Pancreas (tissue), 10 donors: Measurements from ENCODE around the gene MTARC2. TPM values are rescaled to one million over a fixed set of nuclear protein-coding genes. Genes with fewer than 3 reads are reported as not detected.

Experiments used
- ATAC-seq, 4 donors: fragments of 200-7000 bp; cut with Tn5 transposase; one replicate each; pipeline versions ENCODE4 v1.8.0 to v1.9.1; 2020; ENCODE audit warnings: mild to moderate bottlenecking in 4 of 4, moderate library complexity in 4 of 4
- DNase-seq, 6 donors: peaks; one replicate each; pipeline ENCODE4 v3.0.0-alpha.2; 2020
- FAIRE-seq: peaks from 2 replicates; lab custom pipeline; 2012; peaks lifted over from hg19 to GRCh38; lab: Jason Lieb, UNC
- H3K27ac ChIP-seq, 4 donors: fragments of 200-600 bp; sonication (generic); 1 replicate in 3 of 4; 2 replicates in 1 of 4; pipeline versions ENCODE4 v1.5.0 to v1.8.0; 2020
- H3K27me3 ChIP-seq, 4 donors: fragments of 200-600 bp; one replicate each; pipeline ENCODE4 v1.8.0; 2021
- H3K36me3 ChIP-seq, 3 donors: fragments of 200-600 bp; sonication (generic) in 1 of 3; one replicate each; pipeline versions ENCODE4 v1.5.0 to v1.8.0; 2020 to 2021
- H3K4me1 ChIP-seq, 3 donors: fragments of 200-600 bp; one replicate each; pipeline ENCODE4 v1.8.0; 2021
- H3K4me3 ChIP-seq, 4 donors: fragments of 200-600 bp; sonication (generic) in 2 of 4; one replicate each; pipeline versions ENCODE4 v1.5.0 to v1.8.0; 2020 to 2021
- H3K9me3 ChIP-seq, 4 donors: fragments of 200-600 bp; one replicate each; pipeline ENCODE4 v1.8.0; 2021
- WGBS, 2 donors: extraction: QIAGEN DNeasy Blood & Tissue Kit; methylation state at CpG; one replicate each; pipeline ENCODE4 v1.1.7; 2013; 5-methylcytosine and 5-hydroxymethylcytosine counted together
- intact Hi-C, 3 donors: fragments of 100-400 bp; cut with DNase I; formaldehyde crosslinking; loops; one replicate each; pipeline versions ENCODE4 v1.11.1 to v1.14.2; 2022
- polyA plus RNA-seq, 2 donors: library from polyadenylated mRNA; stranded (reverse); fragments of 200-250 nt; gene quantifications; one replicate each; pipeline ENCODE4 v1.2.3, GENCODE V29; 2013
- total RNA-seq, 6 donors: library from RNA; stranded (reverse); fragmentation: NEBNext Ultra II Directional in 4 of 6; extraction: Animal tissue kit (Norgen Biotek cat#: 25700) in 4 of 6; gene quantifications; one replicate each; pipeline versions ENCODE4 v1.2.1 to v1.2.4, GENCODE V29; 2021 to 2023
- TF ChIP-seq, protein P1 (sequence below), 4 donors: fragments of 200-600 bp; sonication (generic) in 3 of 4; IDR thresholded peaks; one replicate each; pipeline versions ENCODE4 v1.5.0 to v1.8.0; 2021; ENCODE audit warnings: antibody characterized with exemption in 4 of 4
- donor health status: healthy with polysubstance abuse.
- donor health status: DM: no; HTN: no; CAD: no; lungs with moderate emphysema.
- donor health status: DM: no; HTN: no; CAD: no.
- donor health status: control.
- donor health status: control.
- donor health status: Bipolar disorder and iron deficiency.
- donor health status: DM: yes; HTN: yes; CAD: no.
- donor health status: DM: no; HTN: no; CAD: no.
- donor health status: DM: no; HTN: no; CAD: no.
- donor health status: DM: yes; HTN: yes; CAD: no.

Gene MTARC2
- total and polyA plus RNA-seq, 8 donors: 12.2 to 27.0 (median 16.6) TPM

DNA sequence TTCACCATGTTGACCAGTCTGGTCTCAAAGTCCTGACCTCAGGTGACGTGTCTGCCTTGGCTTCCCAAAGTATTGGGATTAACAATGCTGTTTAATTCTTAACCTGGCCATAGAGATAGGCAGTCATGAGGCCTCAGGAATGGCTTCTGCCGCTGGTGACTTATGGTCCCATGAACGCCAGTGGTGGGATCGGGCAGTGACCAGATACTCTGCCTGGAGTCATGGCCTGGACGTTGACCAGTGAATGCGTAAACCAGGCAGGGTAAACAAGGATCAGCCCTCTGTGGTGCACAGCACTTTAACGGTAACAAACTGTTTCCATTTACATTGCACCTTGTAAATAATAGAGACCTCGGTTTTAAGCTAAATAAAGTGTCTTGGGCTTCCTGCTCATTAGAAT, 61.6 kb downstream of the MTARC2 start:
- no peak for ATAC-seq
- no peak overlapping the region for H3K4me3 ChIP-seq
- no peak overlapping the region for H3K27ac ChIP-seq
- H3K27me3 ChIP-seq: no peaks in the 10 kb centered on the region
- TF ChIP-seq, protein P1, sequence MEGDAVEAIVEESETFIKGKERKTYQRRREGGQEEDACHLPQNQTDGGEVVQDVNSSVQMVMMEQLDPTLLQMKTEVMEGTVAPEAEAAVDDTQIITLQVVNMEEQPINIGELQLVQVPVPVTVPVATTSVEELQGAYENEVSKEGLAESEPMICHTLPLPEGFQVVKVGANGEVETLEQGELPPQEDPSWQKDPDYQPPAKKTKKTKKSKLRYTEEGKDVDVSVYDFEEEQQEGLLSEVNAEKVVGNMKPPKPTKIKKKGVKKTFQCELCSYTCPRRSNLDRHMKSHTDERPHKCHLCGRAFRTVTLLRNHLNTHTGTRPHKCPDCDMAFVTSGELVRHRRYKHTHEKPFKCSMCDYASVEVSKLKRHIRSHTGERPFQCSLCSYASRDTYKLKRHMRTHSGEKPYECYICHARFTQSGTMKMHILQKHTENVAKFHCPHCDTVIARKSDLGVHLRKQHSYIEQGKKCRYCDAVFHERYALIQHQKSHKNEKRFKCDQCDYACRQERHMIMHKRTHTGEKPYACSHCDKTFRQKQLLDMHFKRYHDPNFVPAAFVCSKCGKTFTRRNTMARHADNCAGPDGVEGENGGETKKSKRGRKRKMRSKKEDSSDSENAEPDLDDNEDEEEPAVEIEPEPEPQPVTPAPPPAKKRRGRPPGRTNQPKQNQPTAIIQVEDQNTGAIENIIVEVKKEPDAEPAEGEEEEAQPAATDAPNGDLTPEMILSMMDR (IDR thresholded peaks at IDR 0.05): no peak
- no peak for FAIRE-seq
- no peaks in the 10 kb centered on the region for H3K9me3 ChIP-seq
- intact Hi-C loops: no loop called here
- 79 to 85% methylated on average over 8 of the region's 8 CpGs for WGBS, 2 donors
- H3K36me3 ChIP-seq: no peaks in the 10 kb centered on the region
- DNase-seq: no peak
- no peaks in the 10 kb centered on the region for H3K4me1 ChIP-seq

GRCh38 chr1:220810179-220810653, 62.1 kb downstream of the MTARC2 start:
- ATAC-seq: peak; percentile 92 to 100 (median 98)

DNA sequence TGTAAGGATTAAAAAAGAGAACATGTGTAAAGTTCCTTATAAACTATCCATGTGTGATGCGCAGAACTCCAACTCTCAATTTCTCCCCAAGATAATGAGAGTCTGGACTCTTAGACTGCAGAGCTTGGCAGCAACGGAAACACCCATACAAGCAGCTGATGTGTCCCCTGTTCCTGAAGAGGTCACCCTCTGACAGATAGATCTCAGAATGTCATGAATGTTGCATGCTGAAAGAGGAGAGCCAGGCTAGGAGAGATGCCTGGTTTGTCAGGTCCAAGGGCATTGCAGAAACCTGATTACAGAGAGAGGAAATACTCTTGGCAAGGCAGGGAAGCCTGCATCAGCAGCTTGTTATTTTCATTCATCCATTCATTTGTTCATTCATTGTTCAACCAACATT, 62.8 kb downstream of the MTARC2 start:
- DNase-seq (no peak), ATAC-seq (no peak), FAIRE-seq (no peak)
- H3K4me1 ChIP-seq: no peaks in the 10 kb centered on the region
- H3K27me3 ChIP-seq: no peaks in the 10 kb centered on the region
- no peak overlapping the region for H3K27ac ChIP-seq
- 94 to 99% methylated on average over 2 of the region's 2 CpGs for WGBS, 2 donors
- intact Hi-C loops: no loop called here
- no peak overlapping the region for H3K4me3 ChIP-seq
- H3K9me3 ChIP-seq: no peaks in the 10 kb centered on the region
- no peaks in the 10 kb centered on the region for H3K36me3 ChIP-seq
- TF ChIP-seq, protein P1 (IDR thresholded peaks at IDR 0.05): no peak

More at GRCh38 chr1:220810179-220810653, 62.1 kb downstream of the MTARC2 start:
- no peaks in the 10 kb centered on the region for H3K36me3 ChIP-seq
- intact Hi-C loops: no loop called here
- H3K27ac ChIP-seq: no peak overlapping the region
- H3K27me3 ChIP-seq: no peaks in the 10 kb centered on the region
- H3K4me1 ChIP-seq: no peaks in the 10 kb centered on the region
- TF ChIP-seq, protein P1 (IDR thresholded peaks at IDR 0.05): peak; percentile 80 to 95 (median 92)
- H3K4me3 ChIP-seq: peak overlapping the region in 2 of 4 donors; percentile 22 to 39
- no peaks in the 10 kb centered on the region for H3K9me3 ChIP-seq
- no peak for FAIRE-seq
- 10 to 14% methylated on average over 20 of the region's 20 CpGs for WGBS, 2 donors
- peak; percentile 70 to 92 (median 80) for DNase-seq

GRCh38 chr1:220811695-220812094, 63.6 kb downstream of the MTARC2 start:
- WGBS, 2 donors: 85 to 91% methylated on average over 5 of the region's 5 CpGs
- TF ChIP-seq, protein P1 (IDR thresholded peaks at IDR 0.05): no peak
- Histone ChIP-seq H3K27me3 (no peaks in the 10 kb centered on the region), H3K36me3 (no peaks in the 10 kb centered on the region), H3K4me3 (no peak overlapping the region), H3K27ac (no peak overlapping the region), H3K9me3 (no peaks in the 10 kb centered on the region), H3K4me1 (no peaks in the 10 kb centered on the region)
- intact Hi-C loops: no loop called here
- DNase-seq (no peak), FAIRE-seq (no peak), ATAC-seq (no peak)

GRCh38 chr1:220812308-220812707, 64.2 kb downstream of the MTARC2 start:
- H3K4me3 ChIP-seq: no peak overlapping the region
- H3K4me1 ChIP-seq: no peaks in the 10 kb centered on the region
- H3K9me3 ChIP-seq: no peaks in the 10 kb centered on the region
- FAIRE-seq: no peak
- no peak overlapping the region for H3K27ac ChIP-seq
- intact Hi-C loops: no loop called here
- WGBS, 2 donors: 69 to 76% methylated on average over 6 of the region's 6 CpGs
- DNase-seq: no peak
- no peak for ATAC-seq
- H3K36me3 ChIP-seq: no peaks in the 10 kb centered on the region
- H3K27me3 ChIP-seq: no peaks in the 10 kb centered on the region
- TF ChIP-seq, protein P1 (IDR thresholded peaks at IDR 0.05): no peak
